ENCODE data around the gene NR1I3. TPM values are rescaled to one million over a fixed set of nuclear protein-coding genes. Genes with fewer than 3 reads are reported as not detected.

Gene NR1I3
- total RNA-seq, 1 experiment from 2014 or later, result not detected

GRCh38 chr1:161219078-161219892 lies 18.7 kb downstream of the NR1I3 start:
- H3K4ac ChIP-seq (ENCODE audit: low read depth, low read length), result no peak overlapping the region
- H3K56ac ChIP-seq (ENCODE audit: insufficient read length, low read depth, low read length), result no peak overlapping the region
- H3K27me3 ChIP-seq (ENCODE audit: insufficient read depth, low read length), result no peaks in the 10 kb centered on the region
- no peaks in the 10 kb centered on the region for H3K79me2 ChIP-seq (ENCODE audit: insufficient read depth, low read length)
- H3K4me2 ChIP-seq (ENCODE audit: insufficient read depth, insufficient read length, low read length), result no peak overlapping the region
- no peak overlapping the region for H3K18ac ChIP-seq (ENCODE audit: insufficient read length, low read depth, low read length)
- H3K14ac ChIP-seq (ENCODE audit: insufficient read depth, low read length), result no peak overlapping the region
- H3K9me3 ChIP-seq (ENCODE audit: control insufficient read depth, low read depth, low read length), result no peaks in the 10 kb centered on the region
- no peak overlapping the region for H3K9ac ChIP-seq (ENCODE audit: extremely low read depth, insufficient read length, low read length)
- no peak overlapping the region for H4K8ac ChIP-seq (replicated peaks; ENCODE audit: insufficient read length, low read depth, low read length)
- no peaks in the 10 kb centered on the region for H3K27me3 Mint-ChIP-seq (ENCODE audit: low read depth)
- DNase-seq, result no peak
- H3K4me1 ChIP-seq (ENCODE audit: insufficient read depth, low read length), result peaks cover 4% of the 10 kb centered on the region; the same call in 1 of the 2 replicates
- peaks cover 17 to 38% of the 10 kb centered on the region in 2 experiments for H3K4me1 Mint-ChIP-seq
- H3K4me3 Mint-ChIP-seq, result no peak overlapping the region
- H4K20me1 ChIP-seq (ENCODE audit: control insufficient read depth, insufficient read depth, insufficient read length), result no peaks in the 10 kb centered on the region
- H3K36me3 Mint-ChIP-seq (ENCODE audit: insufficient read depth in 1 of 3, low read depth in 3 of 3), result peaks cover 3 to 9% (median 7%) of the 10 kb centered on the region in 3 experiments; a peak in 6 of 7 replicates
- H2AFZ ChIP-seq (ENCODE audit: low read length), result no peak overlapping the region
- H3K79me1 ChIP-seq (ENCODE audit: insufficient read depth, low read depth, low read length, poor library complexity, severe bottlenecking), result no peaks in the 10 kb centered on the region
- H4K91ac ChIP-seq (ENCODE audit: insufficient read length, low read depth, low read length), result no peak overlapping the region
- H3K23ac ChIP-seq (ENCODE audit: insufficient read length, low read depth, low read length), result no peak overlapping the region
- H3K23me2 ChIP-seq (ENCODE audit: insufficient read length, low read depth, low read length, poor library complexity, severe bottlenecking), result no peaks in the 10 kb centered on the region
- no peak overlapping the region for H2BK120ac ChIP-seq (ENCODE audit: low read depth, low read length, poor library complexity, severe bottlenecking)
- H2BK5ac ChIP-seq (ENCODE audit: insufficient read length, low read length), result no peak overlapping the region
- no peak overlapping the region for H2AK5ac ChIP-seq (ENCODE audit: insufficient read length, low read length)
- H2BK12ac ChIP-seq (ENCODE audit: insufficient read length, low read depth, low read length), result no peak overlapping the region
- H2BK20ac ChIP-seq (ENCODE audit: low read depth, low read length, poor library complexity, severe bottlenecking), result no peak overlapping the region
- TF ChIP-seq CTCF (conservative IDR thresholded peaks at IDR 0.05), result no peak
- no CpG with 5 or more reads among the region's 5 CpGs for WGBS (ENCODE audit: extremely low coverage, insufficient read length, low lambda C conversion rate)
- H3K27ac ChIP-seq (ENCODE audit: insufficient read length, low read depth, low read length), result no peak overlapping the region
- no peaks in the 10 kb centered on the region for H3K9me3 Mint-ChIP-seq
- peak overlapping the region in 1 of 3 experiments; percentile 72; a peak in 1 of 7 replicates for H3K27ac Mint-ChIP-seq
- no peak overlapping the region for H3T11ph ChIP-seq (ENCODE audit: low read length)
- H4K5ac ChIP-seq (ENCODE audit: insufficient read length, low read depth, low read length), result no peak overlapping the region
- H2BK15ac ChIP-seq (ENCODE audit: low read depth, low read length), result no peak overlapping the region

All from H9 (cell line).